HepG2 (cell line): ENCODE data around the gene RASGRP4. TPM values are rescaled to one million over a fixed set of nuclear protein-coding genes. Genes with fewer than 3 reads are reported as not detected.

ENCODE experiments used
- CBX2 ChIP-seq, 2 experiments: fragments of 200-600 bp in 1 of 2; sonication (generic); formaldehyde crosslinking in 1 of 2; IDR thresholded peaks; 2 replicates each; pipeline versions ENCODE4 v1.7.0 to v1.8.1; 2018 to 2022; ENCODE audit warnings: low read depth in 2 of 2, low read length in 1 of 2, mild to moderate bottlenecking in 1 of 2, missing genetic modification reagents in 1 of 2
- ETV5 ChIP-seq: IDR thresholded peaks from 2 replicates; pipeline ENCODE4 v1.6.1; 2018; ENCODE audit warnings: missing biosample characterization, missing genetic modification reagents, inconsistent platforms, borderline replicate concordance
- GABPB1 ChIP-seq: IDR thresholded peaks from 2 replicates; pipeline ENCODE4 v1.6.1; 2016; ENCODE audit warnings: mild to moderate bottlenecking, missing genetic modification reagents, moderate library complexity, missing compliant biosample characterization
- HDAC1 ChIP-seq: sonication (generic); formaldehyde crosslinking; IDR thresholded peaks from 2 replicates; pipeline ENCODE4 v1.5.1; 2020; ENCODE audit warnings: mild to moderate bottlenecking, missing genetic modification reagents
- KDM4B ChIP-seq: sonication (generic); formaldehyde crosslinking; IDR thresholded peaks from 2 replicates; pipeline ENCODE4 v1.4.0; 2020; ENCODE audit warnings: missing genetic modification reagents
- MED8 ChIP-seq: sonication (generic); formaldehyde crosslinking; IDR thresholded peaks from 2 replicates; pipeline ENCODE4 v1.8.1; 2023; ENCODE audit warnings: mild to moderate bottlenecking, missing genetic modification reagents; ENCODE audit not compliant: insufficient replicate concordance
- NONO ChIP-seq, 2 experiments: fragments of 450-650 bp in 1 of 2; sonication (generic) in 1 of 2; formaldehyde crosslinking in 1 of 2; IDR thresholded peaks in 1 of 2; conservative IDR thresholded peaks in 1 of 2; 2 replicates each; pipeline versions ENCODE4 v1.6.1 to v1.8.0; 2017 to 2022; ENCODE audit warnings: mild to moderate bottlenecking in 1 of 2, missing genetic modification reagents in 1 of 2, moderate library complexity in 1 of 2
- RAD21 ChIP-seq: fragments of 450-650 bp; formaldehyde crosslinking; IDR thresholded peaks from 2 replicates; pipeline ENCODE4 v1.5.0; 2020; ENCODE audit warnings: mild to moderate bottlenecking
- SNAI1 ChIP-seq: sonication (generic); formaldehyde crosslinking; IDR thresholded peaks from 2 replicates; pipeline ENCODE4 v1.5.0; 2020; ENCODE audit warnings: mild to moderate bottlenecking, missing genetic modification reagents, borderline replicate concordance
- TBX3 ChIP-seq: fragments of 450-650 bp; IDR thresholded peaks from 2 replicates; pipeline ENCODE4 v1.6.1; 2017; ENCODE audit warnings: antibody characterized with exemption, mild to moderate bottlenecking, inconsistent platforms, borderline replicate concordance
- ZNF431 ChIP-seq: sonication (generic); formaldehyde crosslinking; IDR thresholded peaks from 2 replicates; pipeline ENCODE4 v1.9.0; 2022; ENCODE audit warnings: missing genetic modification reagents, low read depth, mild to moderate bottlenecking, borderline replicate concordance
- ZNF607 ChIP-seq: sonication (generic); formaldehyde crosslinking; IDR thresholded peaks from 2 replicates; pipeline ENCODE4 v1.5.1; 2020; ENCODE audit warnings: missing genetic modification reagents, mild to moderate bottlenecking, borderline replicate concordance
- ZNF619 ChIP-seq: sonication (generic); formaldehyde crosslinking; IDR thresholded peaks from 2 replicates; pipeline ENCODE4 v1.4.0; 2020; ENCODE audit warnings: mild to moderate bottlenecking, missing genetic modification reagents
- polyA plus RNA-seq, 8 experiments: library from polyadenylated mRNA; depleted of rRNA in 3 of 8; stranded (reverse) in 7 of 8; unstranded in 1 of 8; fragments of >200 nt; fragmentation: Illumina TruSeq in 4 of 8; extraction: Trizol in 4 of 8; gene quantifications; 2 replicates each; pipeline versions ENCODE4 v1.2.1 to v1.2.3, GENCODE V29; 2011 to 2016; ENCODE audit warnings: low read depth in 4 of 8, missing spikeins in 1 of 8, mixed read lengths in 1 of 8; ENCODE audit not compliant: insufficient read depth in 1 of 8
- total RNA-seq, 5 experiments: library from RNA; depleted of rRNA; stranded (reverse); fragments of >200 nt; fragmentation: Illumina TruSeq; extraction: Trizol; gene quantifications; 2 replicates each; pipeline ENCODE4 v1.2.3, GENCODE V29; 2016; ENCODE audit warnings: low read depth in 1 of 5
- TF ChIP-seq, protein P1 (sequence below): sonication (generic); formaldehyde crosslinking; conservative IDR thresholded peaks from 2 replicates; pipeline ENCODE4 v1.4.0; 2020; ENCODE audit warnings: mild to moderate bottlenecking, missing genetic modification reagents, moderate library complexity
- TF ChIP-seq, protein P2 (sequence below): IDR thresholded peaks from 2 replicates; pipeline ENCODE4 v1.6.1; 2018; ENCODE audit warnings: missing genetic modification reagents, mild to moderate bottlenecking, missing compliant biosample characterization
- TF ChIP-seq, protein P3 (sequence below): sonication (generic); formaldehyde crosslinking; IDR thresholded peaks from 2 replicates; pipeline ENCODE4 v1.4.0; 2020; ENCODE audit warnings: missing genetic modification reagents
- TF ChIP-seq, protein P4 (sequence below): sonication (generic); formaldehyde crosslinking; IDR thresholded peaks from 2 replicates; pipeline ENCODE4 v1.4.0; 2020; ENCODE audit warnings: missing genetic modification reagents, mild to moderate bottlenecking, borderline replicate concordance
- TF ChIP-seq, protein P5 (sequence below): sonication (generic); formaldehyde crosslinking; IDR thresholded peaks from 2 replicates; pipeline ENCODE4 v1.8.0; 2022; ENCODE audit warnings: mild to moderate bottlenecking, missing genetic modification reagents, moderate library complexity

Gene RASGRP4
- total and polyA plus RNA-seq, 2 of the 13 experiments (the other 11 are each of a cell fraction or from before 2014, with no cell fraction given) = not detected

DNA sequence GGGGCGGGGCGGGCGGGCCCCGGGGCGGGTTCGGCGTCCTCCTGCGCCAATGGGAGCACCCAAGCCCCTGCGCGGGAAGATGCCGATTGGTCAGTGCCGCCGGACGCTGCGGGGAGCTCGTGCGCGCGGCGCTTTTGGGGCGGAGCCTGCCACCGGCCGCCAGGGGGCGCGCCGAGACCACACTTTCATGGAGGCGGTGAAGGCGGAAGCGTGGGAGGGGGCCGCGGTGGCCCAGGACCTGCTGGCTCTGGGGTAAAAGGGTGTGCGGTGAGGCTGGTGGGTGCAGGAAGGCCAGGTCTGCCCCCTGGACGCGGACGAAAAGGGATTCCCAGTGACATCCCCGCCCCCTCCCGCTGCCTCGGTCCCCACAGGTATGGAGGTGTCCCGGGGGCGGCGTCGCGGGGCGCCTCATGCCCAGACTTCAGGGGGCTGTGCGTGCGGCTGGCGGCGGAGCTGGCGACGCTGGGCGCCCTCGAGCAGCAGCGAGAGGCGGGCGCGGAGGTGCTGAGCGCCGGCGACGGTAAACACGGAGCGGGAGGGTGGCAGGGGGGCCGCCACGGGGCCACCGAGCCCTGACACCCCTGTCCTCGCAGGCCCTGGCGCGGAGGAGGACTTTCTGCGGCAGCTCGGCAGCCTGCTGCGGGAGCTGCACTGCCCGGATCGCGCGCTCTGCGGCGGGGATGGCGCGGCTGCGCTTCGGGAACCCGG lies 22.9 kb downstream of the RASGRP4 start, which contains the start of gene FAM98C (continued):
- peak; percentile 90 for TF ChIP-seq ETV5 (CRISPR knock-in tag)
- TF ChIP-seq, protein P1, sequence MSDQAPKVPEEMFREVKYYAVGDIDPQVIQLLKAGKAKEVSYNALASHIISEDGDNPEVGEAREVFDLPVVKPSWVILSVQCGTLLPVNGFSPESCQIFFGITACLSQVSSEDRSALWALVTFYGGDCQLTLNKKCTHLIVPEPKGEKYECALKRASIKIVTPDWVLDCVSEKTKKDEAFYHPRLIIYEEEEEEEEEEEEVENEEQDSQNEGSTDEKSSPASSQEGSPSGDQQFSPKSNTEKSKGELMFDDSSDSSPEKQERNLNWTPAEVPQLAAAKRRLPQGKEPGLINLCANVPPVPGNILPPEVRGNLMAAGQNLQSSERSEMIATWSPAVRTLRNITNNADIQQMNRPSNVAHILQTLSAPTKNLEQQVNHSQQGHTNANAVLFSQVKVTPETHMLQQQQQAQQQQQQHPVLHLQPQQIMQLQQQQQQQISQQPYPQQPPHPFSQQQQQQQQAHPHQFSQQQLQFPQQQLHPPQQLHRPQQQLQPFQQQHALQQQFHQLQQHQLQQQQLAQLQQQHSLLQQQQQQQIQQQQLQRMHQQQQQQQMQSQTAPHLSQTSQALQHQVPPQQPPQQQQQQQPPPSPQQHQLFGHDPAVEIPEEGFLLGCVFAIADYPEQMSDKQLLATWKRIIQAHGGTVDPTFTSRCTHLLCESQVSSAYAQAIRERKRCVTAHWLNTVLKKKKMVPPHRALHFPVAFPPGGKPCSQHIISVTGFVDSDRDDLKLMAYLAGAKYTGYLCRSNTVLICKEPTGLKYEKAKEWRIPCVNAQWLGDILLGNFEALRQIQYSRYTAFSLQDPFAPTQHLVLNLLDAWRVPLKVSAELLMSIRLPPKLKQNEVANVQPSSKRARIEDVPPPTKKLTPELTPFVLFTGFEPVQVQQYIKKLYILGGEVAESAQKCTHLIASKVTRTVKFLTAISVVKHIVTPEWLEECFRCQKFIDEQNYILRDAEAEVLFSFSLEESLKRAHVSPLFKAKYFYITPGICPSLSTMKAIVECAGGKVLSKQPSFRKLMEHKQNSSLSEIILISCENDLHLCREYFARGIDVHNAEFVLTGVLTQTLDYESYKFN (CRISPR knock-in tag) = peak; percentile 47
- TF ChIP-seq, protein P2, sequence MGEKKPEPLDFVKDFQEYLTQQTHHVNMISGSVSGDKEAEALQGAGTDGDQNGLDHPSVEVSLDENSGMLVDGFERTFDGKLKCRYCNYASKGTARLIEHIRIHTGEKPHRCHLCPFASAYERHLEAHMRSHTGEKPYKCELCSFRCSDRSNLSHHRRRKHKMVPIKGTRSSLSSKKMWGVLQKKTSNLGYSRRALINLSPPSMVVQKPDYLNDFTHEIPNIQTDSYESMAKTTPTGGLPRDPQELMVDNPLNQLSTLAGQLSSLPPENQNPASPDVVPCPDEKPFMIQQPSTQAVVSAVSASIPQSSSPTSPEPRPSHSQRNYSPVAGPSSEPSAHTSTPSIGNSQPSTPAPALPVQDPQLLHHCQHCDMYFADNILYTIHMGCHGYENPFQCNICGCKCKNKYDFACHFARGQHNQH = peak; percentile 86
- no peak for TF ChIP-seq CBX2 (IDR thresholded peaks at IDR 0.05; ENCODE audit: low read depth, low read length)
- TF ChIP-seq CBX2 (CRISPR knock-in tag; IDR thresholded peaks at IDR 0.05; ENCODE audit: low read depth) = no peak
- peak; percentile 94 for TF ChIP-seq RAD21 (CRISPR knock-in tag)
- TF ChIP-seq NONO (IDR thresholded peaks at IDR 0.05) = no peak
- peak; percentile 69; the same call in 1 of the 2 replicates for TF ChIP-seq NONO (CRISPR knock-in tag; conservative IDR thresholded peaks at IDR 0.05)
- TF ChIP-seq SNAI1 (CRISPR knock-in tag) = no peak
- TF ChIP-seq ZNF607 (CRISPR knock-in tag) = peak; percentile 80
- TF ChIP-seq GABPB1 (CRISPR knock-in tag) = peak; percentile 90
- TF ChIP-seq ZNF431 (CRISPR knock-in tag) = no peak
- TF ChIP-seq, protein P3, sequence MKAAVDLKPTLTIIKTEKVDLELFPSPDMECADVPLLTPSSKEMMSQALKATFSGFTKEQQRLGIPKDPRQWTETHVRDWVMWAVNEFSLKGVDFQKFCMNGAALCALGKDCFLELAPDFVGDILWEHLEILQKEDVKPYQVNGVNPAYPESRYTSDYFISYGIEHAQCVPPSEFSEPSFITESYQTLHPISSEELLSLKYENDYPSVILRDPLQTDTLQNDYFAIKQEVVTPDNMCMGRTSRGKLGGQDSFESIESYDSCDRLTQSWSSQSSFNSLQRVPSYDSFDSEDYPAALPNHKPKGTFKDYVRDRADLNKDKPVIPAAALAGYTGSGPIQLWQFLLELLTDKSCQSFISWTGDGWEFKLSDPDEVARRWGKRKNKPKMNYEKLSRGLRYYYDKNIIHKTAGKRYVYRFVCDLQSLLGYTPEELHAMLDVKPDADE (CRISPR knock-in tag) = 0 out of 2 replicates have a peak, but pooled peaks have one; percentile 70
- no peak for TF ChIP-seq ZNF619
- TF ChIP-seq, protein P4, sequence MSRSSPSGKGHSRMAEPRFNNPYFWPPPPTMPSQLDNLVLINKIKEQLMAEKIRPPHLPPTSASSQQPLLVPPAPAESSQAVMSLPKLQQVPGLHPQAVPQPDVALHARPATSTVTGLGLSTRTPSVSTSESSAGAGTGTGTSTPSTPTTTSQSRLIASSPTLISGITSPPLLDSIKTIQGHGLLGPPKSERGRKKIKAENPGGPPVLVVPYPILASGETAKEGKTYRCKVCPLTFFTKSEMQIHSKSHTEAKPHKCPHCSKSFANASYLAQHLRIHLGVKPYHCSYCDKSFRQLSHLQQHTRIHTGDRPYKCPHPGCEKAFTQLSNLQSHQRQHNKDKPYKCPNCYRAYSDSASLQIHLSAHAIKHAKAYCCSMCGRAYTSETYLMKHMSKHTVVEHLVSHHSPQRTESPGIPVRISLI (CRISPR knock-in tag) = no peak; the same call in 1 of the 2 replicates
- TF ChIP-seq TBX3 = 0 out of 2 replicates have a peak, but pooled peaks have one; percentile 19
- no peak for TF ChIP-seq KDM4B (CRISPR knock-in tag)
- TF ChIP-seq, protein P5, sequence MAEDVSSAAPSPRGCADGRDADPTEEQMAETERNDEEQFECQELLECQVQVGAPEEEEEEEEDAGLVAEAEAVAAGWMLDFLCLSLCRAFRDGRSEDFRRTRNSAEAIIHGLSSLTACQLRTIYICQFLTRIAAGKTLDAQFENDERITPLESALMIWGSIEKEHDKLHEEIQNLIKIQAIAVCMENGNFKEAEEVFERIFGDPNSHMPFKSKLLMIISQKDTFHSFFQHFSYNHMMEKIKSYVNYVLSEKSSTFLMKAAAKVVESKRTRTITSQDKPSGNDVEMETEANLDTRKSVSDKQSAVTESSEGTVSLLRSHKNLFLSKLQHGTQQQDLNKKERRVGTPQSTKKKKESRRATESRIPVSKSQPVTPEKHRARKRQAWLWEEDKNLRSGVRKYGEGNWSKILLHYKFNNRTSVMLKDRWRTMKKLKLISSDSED (CRISPR knock-in tag) = peak; percentile 43; the same call in 1 of the 2 replicates
- TF ChIP-seq HDAC1 (CRISPR knock-in tag) = peak; percentile 64; the same call in 1 of the 2 replicates
- no peak for TF ChIP-seq MED8 (CRISPR knock-in tag)
